K562 (cell line): ENCODE data around the gene GPR42.

Experiments
- BRCA1 ChIP-seq, 2 experiments: fragments of 450-650 bp in 1 of 2; sonication (generic) in 1 of 2; formaldehyde crosslinking in 1 of 2; IDR thresholded peaks; 2 replicates each; pipeline versions ENCODE4 v1.5.0 to v1.6.1; 2017 to 2020; ENCODE audit warnings: mild to moderate bottlenecking in 1 of 2, missing genetic modification reagents in 1 of 2
- CHD1 ChIP-seq: fragments of 200-600 bp; sonication (generic); IDR thresholded peaks from one replicate; pipeline ENCODE4 v1.6.1; 2012; ENCODE audit warnings: mild to moderate bottlenecking, moderate library complexity, low read length, inconsistent platforms
- HCFC1 ChIP-seq: IDR thresholded peaks from 2 replicates; pipeline ENCODE4 v1.6.1; 2012; ENCODE audit warnings: low read depth, low read length, improper control_type of control experiment
- HDAC2 ChIP-seq: fragments of 450-650 bp; IDR thresholded peaks from 2 replicates; pipeline ENCODE4 v1.6.1; 2016; ENCODE audit warnings: mild to moderate bottlenecking
- JUN ChIP-seq, 2 experiments: sonication (generic) in 1 of 2; formaldehyde crosslinking in 1 of 2; IDR thresholded peaks; 2 replicates each; pipeline versions ENCODE4 v1.6.1 to v1.8.0; 2012 to 2022; ENCODE audit warnings: borderline replicate concordance in 2 of 2, mild to moderate bottlenecking in 2 of 2, improper control_type of control experiment in 1 of 2, low read depth in 1 of 2, low read length in 1 of 2, missing genetic modification reagents in 1 of 2
- NRF1 ChIP-seq, 2 experiments: fragments of 450-650 bp; IDR thresholded peaks in 1 of 2; conservative IDR thresholded peaks in 1 of 2; 2 replicates each; pipeline ENCODE4 v1.6.1; 2014; ENCODE audit warnings: mild to moderate bottlenecking in 2 of 2
- PATZ1 ChIP-seq: fragments of 250-450 bp; sonication (Bioruptor Pico); IDR thresholded peaks from 2 replicates; pipeline ENCODE4 v1.5.0; 2020; ENCODE audit warnings: mild to moderate bottlenecking, borderline replicate concordance
- POLR2A ChIP-seq: fragments of 450-650 bp; conservative IDR thresholded peaks from 2 replicates; pipeline ENCODE4 v1.6.1; 2016
- RFX5 ChIP-seq: IDR thresholded peaks from 2 replicates; pipeline ENCODE4 v1.6.1; 2011; ENCODE audit warnings: low read depth, mild to moderate bottlenecking, improper control_type of control experiment, low read length
- SAP30 ChIP-seq: fragments of 200-600 bp; sonication (generic); IDR thresholded peaks from 2 replicates; pipeline ENCODE4 v1.6.1; 2012; ENCODE audit warnings: borderline replicate concordance, low read depth, mild to moderate bottlenecking, moderate library complexity, low read length, control low read depth, inconsistent platforms; ENCODE audit not compliant: insufficient read depth, poor library complexity, severe bottlenecking
- SP2 ChIP-seq: IDR thresholded peaks from 2 replicates; pipeline ENCODE4 v1.6.1; 2011; ENCODE audit warnings: mild to moderate bottlenecking, low read depth, low read length, moderate library complexity; ENCODE audit not compliant: poor library complexity, severe bottlenecking; ENCODE audit errors: extremely low read depth
- STAT5A ChIP-seq: IDR thresholded peaks from 2 replicates; pipeline ENCODE4 v1.6.1; 2012; ENCODE audit warnings: low read length, inconsistent platforms, borderline replicate concordance
- TGIF2 ChIP-seq: sonication (generic); formaldehyde crosslinking; IDR thresholded peaks from 2 replicates; pipeline ENCODE4 v1.8.1; 2022; ENCODE audit warnings: mild to moderate bottlenecking, missing genetic modification reagents, moderate library complexity
- ZNF76 ChIP-seq: fragments of 250-450 bp; sonication (Bioruptor Pico); IDR thresholded peaks from 2 replicates; pipeline ENCODE4 v1.4.0; 2020; ENCODE audit warnings: mild to moderate bottlenecking, moderate library complexity, borderline replicate concordance

- TF ChIP-seq RFX5, result no peak
- no peak for TF ChIP-seq SAP30
- no peak for TF ChIP-seq SP2
- TF ChIP-seq PATZ1 (CRISPR knock-in tag), result no peak
- TF ChIP-seq TGIF2 (CRISPR knock-in tag), result no peak
- no peak for TF ChIP-seq ZNF76
- TF ChIP-seq STAT5A, result no peak
- TF ChIP-seq HCFC1, result no peak
- TF ChIP-seq JUN (IDR thresholded peaks at IDR 0.05; ENCODE audit: borderline replicate concordance, low read depth, low read length), result no peak
- TF ChIP-seq JUN (CRISPR knock-in tag; IDR thresholded peaks at IDR 0.05; ENCODE audit: borderline replicate concordance), result no peak
- no peak for TF ChIP-seq HDAC2
- TF ChIP-seq BRCA1 (IDR thresholded peaks at IDR 0.05), result no peak
- TF ChIP-seq BRCA1 (CRISPR knock-in tag; IDR thresholded peaks at IDR 0.05), result no peak
- TF ChIP-seq POLR2A, result no peak
- no peak for TF ChIP-seq NRF1 (conservative IDR thresholded peaks at IDR 0.05 in 1 of 2, IDR thresholded peaks at IDR 0.05 in 1 of 2)
- TF ChIP-seq CHD1, result no peak
Observed at GRCh38 chr19:35407619-35408018, 36.8 kb downstream of the GPR42 start.
